ENCODE results near the gene ZNF407.

DNA sequence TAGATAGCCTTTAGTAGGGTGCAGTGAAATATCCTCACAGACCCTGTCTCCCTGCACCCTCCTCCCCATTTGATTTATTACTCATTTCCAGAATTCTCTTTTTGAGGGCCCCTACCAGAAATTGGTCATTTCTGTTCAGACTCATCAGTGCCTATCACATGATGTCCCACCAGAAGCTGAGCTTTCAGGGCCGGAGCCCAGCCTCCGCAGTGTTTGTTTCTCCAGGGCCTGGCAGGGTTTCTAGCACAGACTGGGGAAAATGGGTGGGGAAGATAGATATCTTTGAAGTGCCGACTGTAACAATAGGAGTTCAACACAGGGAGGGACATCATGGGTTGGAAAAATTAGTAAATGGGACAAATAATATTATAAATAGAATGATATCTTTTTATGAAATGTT is 403.2 kb downstream of the ZNF407 start:
- TF ChIP-seq, protein P1, sequence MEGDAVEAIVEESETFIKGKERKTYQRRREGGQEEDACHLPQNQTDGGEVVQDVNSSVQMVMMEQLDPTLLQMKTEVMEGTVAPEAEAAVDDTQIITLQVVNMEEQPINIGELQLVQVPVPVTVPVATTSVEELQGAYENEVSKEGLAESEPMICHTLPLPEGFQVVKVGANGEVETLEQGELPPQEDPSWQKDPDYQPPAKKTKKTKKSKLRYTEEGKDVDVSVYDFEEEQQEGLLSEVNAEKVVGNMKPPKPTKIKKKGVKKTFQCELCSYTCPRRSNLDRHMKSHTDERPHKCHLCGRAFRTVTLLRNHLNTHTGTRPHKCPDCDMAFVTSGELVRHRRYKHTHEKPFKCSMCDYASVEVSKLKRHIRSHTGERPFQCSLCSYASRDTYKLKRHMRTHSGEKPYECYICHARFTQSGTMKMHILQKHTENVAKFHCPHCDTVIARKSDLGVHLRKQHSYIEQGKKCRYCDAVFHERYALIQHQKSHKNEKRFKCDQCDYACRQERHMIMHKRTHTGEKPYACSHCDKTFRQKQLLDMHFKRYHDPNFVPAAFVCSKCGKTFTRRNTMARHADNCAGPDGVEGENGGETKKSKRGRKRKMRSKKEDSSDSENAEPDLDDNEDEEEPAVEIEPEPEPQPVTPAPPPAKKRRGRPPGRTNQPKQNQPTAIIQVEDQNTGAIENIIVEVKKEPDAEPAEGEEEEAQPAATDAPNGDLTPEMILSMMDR (IDR thresholded peaks at IDR 0.05 in 8 of 11, conservative IDR thresholded peaks at IDR 0.05 in 3 of 11) = no peak
- TF ChIP-seq POLR2A (IDR thresholded peaks at IDR 0.05) = no peak
